ENCODE data around the gene TRPM1.

DNA sequence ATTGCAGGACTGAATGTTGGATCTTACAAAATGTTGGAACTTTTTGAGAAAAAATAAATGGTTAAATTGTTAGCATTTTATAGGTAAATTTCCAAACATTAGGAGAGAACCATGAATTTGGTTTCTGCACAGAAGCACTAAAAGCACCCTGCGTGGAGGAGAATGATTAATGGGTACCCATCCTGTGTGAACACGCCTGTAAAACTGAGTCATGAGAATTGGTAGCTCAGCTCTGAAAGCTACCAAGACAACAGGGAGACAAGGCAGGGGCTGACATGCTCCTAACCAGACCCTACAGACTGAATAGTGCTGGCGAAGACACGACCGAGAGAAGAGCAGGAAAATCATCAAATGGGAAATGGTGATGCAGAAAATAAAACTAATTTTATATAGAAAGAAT is 77.7 kb downstream of the TRPM1 start:
- TF ChIP-seq POLR2A (IDR thresholded peaks at IDR 0.05) (no peak), POLR2AphosphoS5 (IDR thresholded peaks at IDR 0.05) (no peak)
- TF ChIP-seq, protein P1, sequence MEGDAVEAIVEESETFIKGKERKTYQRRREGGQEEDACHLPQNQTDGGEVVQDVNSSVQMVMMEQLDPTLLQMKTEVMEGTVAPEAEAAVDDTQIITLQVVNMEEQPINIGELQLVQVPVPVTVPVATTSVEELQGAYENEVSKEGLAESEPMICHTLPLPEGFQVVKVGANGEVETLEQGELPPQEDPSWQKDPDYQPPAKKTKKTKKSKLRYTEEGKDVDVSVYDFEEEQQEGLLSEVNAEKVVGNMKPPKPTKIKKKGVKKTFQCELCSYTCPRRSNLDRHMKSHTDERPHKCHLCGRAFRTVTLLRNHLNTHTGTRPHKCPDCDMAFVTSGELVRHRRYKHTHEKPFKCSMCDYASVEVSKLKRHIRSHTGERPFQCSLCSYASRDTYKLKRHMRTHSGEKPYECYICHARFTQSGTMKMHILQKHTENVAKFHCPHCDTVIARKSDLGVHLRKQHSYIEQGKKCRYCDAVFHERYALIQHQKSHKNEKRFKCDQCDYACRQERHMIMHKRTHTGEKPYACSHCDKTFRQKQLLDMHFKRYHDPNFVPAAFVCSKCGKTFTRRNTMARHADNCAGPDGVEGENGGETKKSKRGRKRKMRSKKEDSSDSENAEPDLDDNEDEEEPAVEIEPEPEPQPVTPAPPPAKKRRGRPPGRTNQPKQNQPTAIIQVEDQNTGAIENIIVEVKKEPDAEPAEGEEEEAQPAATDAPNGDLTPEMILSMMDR (IDR thresholded peaks at IDR 0.05): no peak
